Neuronal stem cell (in vitro differentiated cells): Measurements from ENCODE around the gene SPSB2.

ENCODE experiments used
- DNase-seq: peaks from one replicate; pipeline ENCODE4 v3.0.0-alpha.2; 2013; ENCODE audit warnings: low spot score
- H2AFZ ChIP-seq: one replicate; pipeline ENCODE4 v1.6.1; 2013; ENCODE audit warnings: mild to moderate bottlenecking, low read length, inconsistent platforms
- H2AK5ac ChIP-seq: 2 replicates; pipeline ENCODE4 v1.6.1; 2013; ENCODE audit warnings: low read depth, mild to moderate bottlenecking, inconsistent platforms, low read length, moderate library complexity, mixed read lengths
- H2BK120ac ChIP-seq: 2 replicates; pipeline ENCODE4 v1.6.1; 2013; ENCODE audit warnings: low read depth, mild to moderate bottlenecking, inconsistent platforms, low read length, moderate library complexity, mixed read lengths
- H2BK12ac ChIP-seq: one replicate; pipeline ENCODE4 v1.6.1; 2013; ENCODE audit warnings: low read length, inconsistent platforms
- H2BK15ac ChIP-seq: 2 replicates; pipeline ENCODE4 v1.6.1; 2013; ENCODE audit warnings: mild to moderate bottlenecking, low read length, inconsistent platforms, mixed read lengths
- H2BK5ac ChIP-seq: one replicate; pipeline ENCODE4 v1.6.1; 2013; ENCODE audit warnings: inconsistent platforms, mild to moderate bottlenecking, low read length, moderate library complexity
- H3K14ac ChIP-seq: one replicate; pipeline ENCODE4 v1.6.1; 2013; ENCODE audit warnings: low read length, inconsistent platforms
- H3K18ac ChIP-seq: 2 replicates; pipeline ENCODE4 v1.6.1; 2013; ENCODE audit warnings: low read length, inconsistent platforms
- H3K23ac ChIP-seq: 2 replicates; pipeline ENCODE4 v1.6.1; 2013; ENCODE audit warnings: low read depth, mild to moderate bottlenecking, mixed read lengths, low read length, inconsistent platforms; ENCODE audit not compliant: poor library complexity
- H3K27ac ChIP-seq: replicated peaks from 3 replicates; pipeline ENCODE4 v1.5.1; 2013; ENCODE audit warnings: low read length, inconsistent platforms
- H3K27me3 ChIP-seq, 3 experiments: 2 replicates each; pipeline ENCODE4 v1.6.1; 2013; ENCODE audit warnings: low read length in 3 of 3, mild to moderate bottlenecking in 2 of 3, inconsistent platforms in 1 of 3, low read depth in 1 of 3, mixed read lengths in 1 of 3, moderate library complexity in 1 of 3; ENCODE audit not compliant: control insufficient read depth in 3 of 3, insufficient read depth in 3 of 3
- H3K36me3 ChIP-seq, 2 donors: replicated peaks in 1 of 2; 2 replicates each; pipeline ENCODE4 v1.6.1; 2013; ENCODE audit warnings: low read length in 2 of 2; ENCODE audit not compliant: control insufficient read depth in 2 of 2, insufficient read depth in 2 of 2
- H3K4ac ChIP-seq: 2 replicates; pipeline ENCODE4 v1.6.1; 2013; ENCODE audit warnings: inconsistent platforms, mild to moderate bottlenecking, low read length, moderate library complexity
- H3K4me1 ChIP-seq, 2 donors: 1 replicate in 1 of 2; 2 replicates in 1 of 2; pipeline ENCODE4 v1.6.1; 2013; ENCODE audit warnings: low read length in 2 of 2, low read depth in 1 of 2; ENCODE audit not compliant: control insufficient read depth in 2 of 2, insufficient read depth in 1 of 2
- H3K4me2 ChIP-seq: one replicate; pipeline ENCODE4 v1.6.1; 2013; ENCODE audit warnings: mild to moderate bottlenecking, low read length, inconsistent platforms; ENCODE audit not compliant: insufficient read depth, poor library complexity, severe bottlenecking
- H3K4me3 ChIP-seq, 2 donors: 2 replicates each; pipeline ENCODE4 v1.5.1; 2013; ENCODE audit warnings: low read length in 2 of 2, mild to moderate bottlenecking in 2 of 2, inconsistent platforms in 1 of 2, moderate library complexity in 1 of 2
- H3K79me1 ChIP-seq: one replicate; pipeline ENCODE4 v1.6.1; 2013; ENCODE audit warnings: low read depth, mild to moderate bottlenecking, inconsistent platforms, low read length, moderate library complexity
- H3K9ac ChIP-seq: one replicate; pipeline ENCODE4 v1.6.1; 2013; ENCODE audit warnings: mild to moderate bottlenecking, low read depth, low read length, inconsistent platforms; ENCODE audit not compliant: poor library complexity
- H3K9me3 ChIP-seq, 2 donors: replicated peaks in 1 of 2; 2 replicates each; pipeline versions ENCODE3 to v1.6.1; 2013; ENCODE audit warnings: low read length in 2 of 2, mild to moderate bottlenecking in 2 of 2, inconsistent platforms in 1 of 2, low read depth in 1 of 2, mixed read lengths in 1 of 2, moderate library complexity in 1 of 2; ENCODE audit not compliant: control insufficient read depth in 2 of 2, insufficient read depth in 1 of 2
- H4K8ac ChIP-seq: one replicate; pipeline ENCODE4 v1.6.1; 2013; ENCODE audit warnings: low read depth, mild to moderate bottlenecking, inconsistent platforms, low read length, moderate library complexity
- H4K91ac ChIP-seq: one replicate; pipeline ENCODE4 v1.6.1; 2013; ENCODE audit warnings: low read length, low read depth, mild to moderate bottlenecking, inconsistent platforms; ENCODE audit not compliant: poor library complexity
- WGBS, 2 donors: extraction: QIAGEN DNeasy Blood & Tissue Kit; methylation state at CpG; one replicate each; pipeline ENCODE4 v1.1.7; 2013; ENCODE audit warnings: missing lambda C conversion rate in 2 of 2, mixed read lengths in 1 of 2; ENCODE audit not compliant: insufficient read length in 2 of 2, insufficient replicate concordance in 1 of 2; ENCODE audit errors: extremely low coverage in 2 of 2; 5-methylcytosine and 5-hydroxymethylcytosine counted together

Gene SPSB2

DNA sequence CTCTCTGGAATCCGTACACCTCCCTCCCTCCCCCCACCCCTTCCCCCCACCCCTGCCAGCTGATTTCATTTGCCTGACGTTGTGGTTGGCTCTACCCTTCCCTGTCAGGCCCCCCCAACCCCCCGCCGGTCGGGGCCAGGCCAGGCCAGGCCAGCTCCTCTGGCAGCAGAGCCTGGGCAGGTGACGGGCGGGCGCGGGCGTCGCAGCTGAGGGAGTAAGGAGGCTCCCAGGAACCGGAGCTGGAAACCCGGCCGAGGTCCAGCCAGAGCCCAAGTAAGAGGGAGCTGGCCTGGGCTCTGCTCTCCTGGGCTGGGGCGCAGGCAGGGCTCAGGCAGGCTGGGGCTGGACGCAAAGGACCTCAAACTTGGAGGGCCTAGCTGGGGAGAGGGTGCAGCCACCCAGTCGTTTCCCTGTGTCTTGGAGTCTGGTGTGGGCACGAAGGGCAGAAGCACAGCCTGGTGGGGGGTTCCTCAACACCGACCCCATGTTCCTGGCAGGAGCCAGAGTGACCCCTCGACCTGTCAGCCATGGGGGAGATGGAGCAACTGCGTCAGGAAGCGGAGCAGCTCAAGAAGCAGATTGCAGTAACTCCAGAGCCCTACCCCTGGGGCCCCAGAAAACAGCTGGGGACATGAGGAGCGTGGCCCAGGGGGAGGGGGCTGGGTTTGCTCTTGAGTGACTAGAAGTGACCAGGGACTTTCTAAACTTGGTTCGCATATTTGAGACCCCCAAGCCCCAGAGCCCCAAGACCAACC, 32.2 kb downstream of the SPSB2 start, which contains the start of gene GNB3:
Gene GNB3, plus strand, starts transcription at position 165 of the 755 bp plus-strand sequence. Its CDS starts 363 bp downstream, at position 528.
- Histone ChIP-seq H2AK5ac (peak within 1 kb of the TSS; percentile 49), H3K18ac (no peak within 1 kb of the TSS), H3K4me1 (peaks cover 0 to 11% of the 10 kb centered on the region in 2 donors), H3K36me3 (peaks cover 66 to 95% of the 10 kb centered on the region in 2 donors), H4K8ac (no peak within 1 kb of the TSS), H4K91ac (no peak within 1 kb of the TSS), H3K9me3 (no peaks in the 10 kb centered on the region), H3K14ac (peak within 1 kb of the TSS; percentile 63), H3K79me1 (peaks cover 2% of the 10 kb centered on the region), H3K27me3 (no peaks in the 10 kb centered on the region), H2BK15ac (no peak within 1 kb of the TSS), H3K23ac (peak within 1 kb of the TSS; percentile 77), H3K27ac (peak within 1 kb of the TSS; percentile 54), H3K9ac (no peak within 1 kb of the TSS), H2AFZ (no peak within 1 kb of the TSS), H3K4ac (no peak within 1 kb of the TSS), H2BK5ac (no peak within 1 kb of the TSS), H3K4me3 (peak within 1 kb of the TSS in 1 of 2 donors; percentile 18), H2BK12ac (no peak within 1 kb of the TSS), H2BK120ac (no peak within 1 kb of the TSS), H3K4me2 (no peak within 1 kb of the TSS)
- WGBS, 2 donors = no CpG with 5 or more reads among the region's 24 CpGs
- DNase-seq = no peak

DNA sequence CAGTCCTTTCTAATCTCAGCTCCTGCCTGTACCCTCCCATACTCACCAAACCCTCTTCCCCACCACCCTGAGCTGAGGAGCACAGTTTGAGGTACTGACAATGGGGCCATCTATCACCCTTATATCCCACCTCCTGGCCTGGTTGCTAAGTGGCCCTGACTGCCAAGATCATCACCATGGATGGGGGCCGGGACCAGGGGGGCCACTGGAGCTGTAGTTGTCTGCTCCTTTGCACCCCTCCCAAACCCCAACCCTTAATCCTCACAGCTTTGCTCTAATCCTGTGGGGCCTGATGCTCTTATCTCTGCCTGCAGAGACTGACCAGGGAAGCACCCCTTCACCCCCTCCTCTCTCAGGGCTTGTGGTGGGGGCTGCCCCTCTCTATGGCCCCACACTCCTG, 32.8 kb downstream of the SPSB2 start:
- no CpG with 5 or more reads among the region's 1 CpG for WGBS, 2 donors
- DNase-seq = no peak
- no peak overlapping the region for H4K8ac ChIP-seq

GRCh38 chr12:6839482-6840201, 33.5 kb downstream of the SPSB2 start:
- Histone ChIP-seq H3K4ac (no peak overlapping the region), H2BK120ac (no peak overlapping the region), H2BK12ac (no peak overlapping the region), H3K9me3 (no peaks in the 10 kb centered on the region), H2BK5ac (no peak overlapping the region), H3K79me1 (peaks cover 2% of the 10 kb centered on the region), H3K9ac (no peak overlapping the region), H3K14ac (no peak overlapping the region), H4K8ac (no peak overlapping the region), H3K27ac (peak overlapping the region; percentile 54), H4K91ac (no peak overlapping the region), H3K18ac (peak overlapping the region; percentile 48), H3K4me1 (peaks cover 0 to 11% of the 10 kb centered on the region in 2 donors), H3K23ac (no peak overlapping the region), H3K36me3 (peaks cover 59 to 94% of the 10 kb centered on the region in 2 donors), H2AFZ (no peak overlapping the region), H3K27me3 (no peaks in the 10 kb centered on the region), H3K4me3 (no peak overlapping the region), H2BK15ac (no peak overlapping the region), H2AK5ac (no peak overlapping the region), H3K4me2 (no peak overlapping the region)
- no CpG with 5 or more reads among the region's 10 CpGs for WGBS, 2 donors
- DNase-seq = no peak

More for the DNA sequence above, 32.8 kb downstream of the SPSB2 start:
- Histone ChIP-seq H3K4ac (no peak overlapping the region), H3K4me3 (no peak overlapping the region), H2AK5ac (no peak overlapping the region), H4K91ac (no peak overlapping the region), H3K4me1 (peaks cover 0 to 11% of the 10 kb centered on the region in 2 donors), H3K36me3 (peaks cover 63 to 94% of the 10 kb centered on the region in 2 donors), H3K9me3 (no peaks in the 10 kb centered on the region), H2BK120ac (no peak overlapping the region), H3K18ac (no peak overlapping the region), H3K79me1 (peaks cover 2% of the 10 kb centered on the region), H3K27me3 (no peaks in the 10 kb centered on the region), H2BK5ac (no peak overlapping the region), H3K27ac (peak overlapping the region; percentile 54), H2BK15ac (no peak overlapping the region), H3K9ac (no peak overlapping the region), H3K23ac (no peak overlapping the region), H3K14ac (no peak overlapping the region), H2AFZ (no peak overlapping the region), H3K4me2 (no peak overlapping the region), H2BK12ac (no peak overlapping the region)

DNA sequence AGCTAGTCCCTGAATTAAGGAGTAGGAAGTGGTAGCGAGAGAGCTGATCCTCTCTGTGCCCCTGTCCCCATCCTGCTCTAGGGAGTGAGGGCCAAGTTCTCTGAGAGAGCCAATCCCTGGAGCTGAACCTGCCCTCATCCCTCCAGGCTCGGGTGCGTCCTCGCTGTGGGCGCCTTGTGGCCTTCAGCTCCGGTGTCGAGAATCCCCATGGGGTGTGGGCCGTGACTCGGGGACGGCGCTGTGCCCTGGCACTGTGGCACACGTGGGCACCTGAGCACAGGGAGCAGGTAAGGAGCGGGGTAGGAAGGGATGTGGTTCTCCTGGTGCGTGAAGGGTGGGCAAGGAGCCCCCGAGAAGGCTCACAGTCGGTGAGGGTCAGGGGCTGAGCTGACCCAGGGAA, 34.2 kb downstream of the SPSB2 start:
- Histone ChIP-seq H2BK5ac (peak overlapping the region; percentile 21), H4K8ac (no peak overlapping the region), H3K4me3 (peak overlapping the region in 1 of 2 donors; percentile 1), H3K14ac (peak overlapping the region; percentile 25), H3K27ac (no peak overlapping the region), H3K18ac (no peak overlapping the region), H3K36me3 (peaks cover 60 to 96% of the 10 kb centered on the region in 2 donors), H3K4me2 (no peak overlapping the region), H3K23ac (peak overlapping the region; percentile 83), H3K79me1 (peaks cover 2% of the 10 kb centered on the region), H2BK120ac (no peak overlapping the region), H3K9ac (no peak overlapping the region), H2BK12ac (no peak overlapping the region), H2AK5ac (no peak overlapping the region), H3K27me3 (no peaks in the 10 kb centered on the region), H2AFZ (no peak overlapping the region), H3K4ac (peak overlapping the region; percentile 60), H4K91ac (no peak overlapping the region), H3K4me1 (peaks cover 0 to 11% of the 10 kb centered on the region in 2 donors), H2BK15ac (no peak overlapping the region), H3K9me3 (no peaks in the 10 kb centered on the region)
- WGBS, 2 donors = no CpG with 5 or more reads among the region's 16 CpGs
- no peak for DNase-seq
